NOMO-1 treated with dmso at 0.1 percent for 144 hours (cell line): Measurements from ENCODE around the gene S100A7.
"Not testable (repeated sequence)": the region's sequence is repeated elsewhere in the genome, so short reads cannot be mapped to it uniquely, and the experiment has no call there.

Experiments used
- DNase-seq: peaks from one replicate; lab custom pipeline; 2025; ENCODE audit not compliant: unreplicated experiment; lab: John Stamatoyannopoulos, UW

Gene S100A7

DNA sequence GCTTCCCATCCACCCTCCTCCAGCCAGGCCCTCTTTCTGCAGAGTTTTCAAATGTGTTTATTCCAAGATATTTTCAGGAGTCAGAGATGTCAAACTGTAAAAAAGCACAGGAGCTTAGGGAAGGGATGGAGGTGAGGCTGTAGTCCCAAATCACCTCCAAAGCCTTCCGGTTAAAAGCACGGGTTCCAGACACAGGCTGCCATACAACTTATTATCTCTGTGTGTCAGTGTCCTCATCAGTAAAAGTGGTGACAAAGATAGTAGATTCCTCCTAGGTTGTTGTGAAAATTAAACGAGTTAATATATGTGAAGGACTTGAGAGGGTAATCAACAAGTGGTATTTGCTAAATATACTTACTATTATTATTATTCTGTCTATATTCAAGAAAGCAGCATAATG, 29.0 kb downstream of the S100A7 start:
- DNase-seq: no peak

DNA sequence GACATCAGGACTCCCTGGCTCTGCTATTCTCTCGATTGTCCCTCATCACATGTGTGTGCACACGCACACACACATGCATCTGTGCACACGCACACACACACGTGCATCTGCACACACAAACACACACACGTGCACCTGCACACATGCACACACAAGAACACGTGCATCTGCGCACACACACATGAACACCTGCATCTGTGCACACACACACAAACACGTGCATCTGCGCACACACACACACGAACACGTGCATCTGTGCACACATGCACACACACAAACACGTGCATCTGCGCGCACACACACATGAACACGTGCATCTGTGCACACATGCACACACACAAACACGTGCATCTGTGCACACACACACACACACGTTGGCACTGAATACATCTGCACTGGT, 29.4 kb downstream of the S100A7 start:
- DNase-seq: no peak

GRCh38 chr1:153430561-153430960, 29.9 kb downstream of the S100A7 start:
- no peak for DNase-seq

GRCh38 chr1:153430166-153430553, 30.3 kb downstream of the S100A7 start:
- no peak for DNase-seq

DNA sequence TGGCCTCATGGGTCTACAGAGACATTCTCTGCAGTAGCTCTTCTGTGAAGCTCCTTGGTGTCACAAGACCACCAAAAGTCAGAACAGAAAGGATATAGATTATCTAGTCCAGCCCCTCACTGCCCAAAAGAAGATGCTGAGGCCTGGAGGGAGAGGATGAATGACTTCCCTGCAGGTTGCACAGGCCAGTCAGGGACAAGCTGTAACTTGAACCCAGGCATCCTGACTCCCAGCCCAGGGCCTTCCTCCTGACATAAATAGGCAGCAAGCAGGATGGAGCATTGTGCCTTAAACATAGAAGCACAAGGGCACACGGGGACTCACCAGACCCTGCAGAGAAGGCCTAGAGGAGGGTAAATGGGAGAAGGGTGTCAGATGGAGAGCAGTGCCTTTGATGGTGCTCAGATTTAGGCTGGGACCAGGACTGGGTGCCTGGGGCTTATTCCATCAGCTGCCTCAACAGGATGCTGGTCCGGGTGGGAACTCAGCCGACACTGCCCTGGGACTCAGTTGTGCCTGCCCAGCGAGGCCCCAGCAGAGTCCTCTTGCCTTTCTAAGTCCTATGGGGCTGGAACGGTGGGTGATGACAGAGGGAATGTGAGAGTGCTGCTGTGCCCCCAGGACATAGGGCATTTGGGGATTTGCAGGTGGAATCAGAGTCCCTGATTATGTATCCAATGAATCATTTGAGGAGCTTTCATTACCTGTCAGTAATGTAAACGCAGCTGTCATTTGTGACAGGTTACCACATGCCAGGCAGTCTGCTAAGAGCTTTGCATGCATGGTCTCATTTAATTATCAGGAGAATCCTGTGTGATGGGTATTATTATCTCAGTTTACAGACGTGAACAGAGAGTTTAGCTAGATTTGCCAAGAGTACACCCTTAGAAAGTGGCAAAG, 30.9 kb downstream of the S100A7 start:
- DNase-seq: no peak

- no peak for DNase-seq
These were observed 31.7 kb downstream of the S100A7 start for GRCh38 chr1:153428791-153429190.

GRCh38 chr1:153428073-153428638, 32.3 kb downstream of the S100A7 start:
- no peak for DNase-seq

GRCh38 chr1:153426809-153427208, 33.6 kb downstream of the S100A7 start:
- no peak for DNase-seq

GRCh38 chr1:153422450-153423068, 37.9 kb downstream of the S100A7 start:
- peak; percentile 43 for DNase-seq

GRCh38 chr1:153420306-153420705, 40.1 kb downstream of the S100A7 start:
- no peak for DNase-seq

DNA sequence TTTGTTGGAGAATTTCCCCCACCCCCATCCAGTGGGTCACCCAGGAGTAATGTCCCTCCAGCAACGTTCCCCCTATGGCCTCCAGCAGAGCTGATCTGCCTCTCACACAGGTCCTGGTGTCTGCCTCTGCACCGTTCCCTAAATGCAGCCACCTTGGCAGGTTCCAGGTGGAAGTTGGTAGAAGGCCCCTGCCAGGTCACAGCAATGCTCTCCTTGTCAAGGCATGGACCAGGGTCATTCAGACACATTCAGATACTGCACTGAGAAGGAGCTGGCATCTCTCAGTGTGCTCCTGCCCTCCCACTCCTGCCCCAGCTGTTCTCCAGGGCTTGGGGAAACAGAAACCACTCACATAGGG, 41.0 kb downstream of the S100A7 start:
- DNase-seq: not testable (repeated sequence)

DNA sequence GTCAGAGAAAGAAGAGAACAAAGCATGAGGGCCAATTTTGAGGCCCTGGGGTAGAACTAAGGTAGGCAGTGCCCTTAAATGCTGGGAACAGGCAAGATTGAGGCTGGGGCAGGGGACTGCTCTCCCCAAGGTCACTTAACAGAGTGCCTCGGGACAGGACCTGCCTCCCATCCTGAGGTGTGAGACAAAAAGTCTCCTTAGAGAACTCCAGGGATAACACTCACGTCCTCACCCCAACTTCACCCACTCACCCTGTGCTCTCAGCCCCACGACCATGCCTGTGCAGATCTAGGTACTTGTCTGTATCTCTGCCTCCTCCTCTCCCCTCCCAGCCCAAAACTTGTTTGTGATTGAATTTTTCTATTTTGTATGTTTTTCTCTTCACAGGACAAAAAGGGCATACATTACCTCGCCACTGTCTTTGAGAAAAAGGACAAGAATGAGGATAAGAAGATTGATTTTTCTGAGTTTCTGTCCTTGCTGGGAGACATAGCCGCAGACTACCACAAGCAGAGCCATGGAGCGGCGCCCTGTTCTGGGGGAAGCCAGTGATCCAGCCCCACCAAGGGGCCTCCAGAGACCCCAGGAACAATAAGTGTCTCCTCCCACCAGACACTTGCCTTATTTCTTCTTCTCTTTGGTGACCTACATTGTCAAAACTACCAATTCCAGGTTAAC, 41.6 kb downstream of the S100A7 start:
- not testable (repeated sequence) for DNase-seq

- no peak for DNase-seq
These were observed 43.1 kb downstream of the S100A7 start for GRCh38 chr1:153417136-153417888.

DNA sequence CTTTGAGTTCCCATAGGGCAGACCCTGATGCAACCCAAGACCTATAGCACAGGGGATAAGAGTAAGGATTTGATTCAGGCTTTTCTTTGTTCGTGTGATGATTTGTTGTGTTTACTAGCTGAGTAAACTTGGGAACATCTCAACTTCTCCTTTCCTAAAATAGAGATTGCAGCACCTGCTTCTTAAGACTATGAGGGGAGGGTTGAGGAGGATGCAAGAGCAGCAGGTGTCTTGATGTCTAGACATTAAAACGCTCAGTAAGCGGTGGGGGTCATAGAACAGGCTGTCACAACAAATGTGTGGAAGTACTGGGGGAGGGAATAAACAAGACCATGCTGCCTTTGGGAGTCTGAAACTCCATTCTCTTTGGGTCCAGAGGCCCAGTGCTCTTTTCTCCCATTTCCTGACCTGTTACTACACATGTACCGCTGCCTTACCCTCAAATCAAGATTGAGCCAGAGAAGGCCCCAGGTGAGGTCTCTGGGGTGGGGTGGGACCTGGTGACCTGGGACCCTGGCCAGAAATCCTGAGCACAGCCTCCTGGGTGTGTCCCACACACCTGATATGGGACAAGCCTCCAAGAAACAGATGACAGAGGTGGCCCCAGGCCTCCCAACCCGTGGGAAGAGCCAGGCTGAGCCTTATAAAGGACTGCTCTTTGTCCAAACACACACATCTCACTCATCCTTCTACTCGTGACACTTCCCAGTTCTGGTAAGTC, 44.4 kb downstream of the S100A7 start, which contains the start of gene S100A7A:
S100A7A (plus strand) TSS at position 671 of the 721 bp plus-strand sequence. CDS start 1,563 bp downstream, outside the sequence.
- no peak for DNase-seq

DNA sequence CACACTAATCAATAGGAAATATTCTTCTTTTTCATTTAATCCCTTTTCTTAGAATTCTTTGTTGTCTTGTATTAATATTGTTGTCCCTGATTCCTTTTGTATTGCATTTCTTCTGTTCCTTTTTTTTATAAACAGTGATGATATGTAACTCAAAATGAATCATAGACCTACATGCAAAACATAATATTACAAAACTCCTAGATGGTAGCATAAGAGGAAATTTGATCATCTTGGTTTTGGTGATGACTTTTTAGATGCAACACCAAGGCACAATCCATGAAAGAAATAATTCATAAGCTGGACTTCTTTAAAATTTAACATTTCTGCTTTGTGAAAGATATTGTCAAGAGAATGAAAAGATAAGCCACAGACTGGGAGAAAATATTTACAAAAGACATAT, 46.5 kb downstream of the S100A7 start:
- DNase-seq: not testable (repeated sequence)
